GM18499 (cell line): ENCODE data around the gene HSPA1B.
A peak's percentile ranks its signal among the peaks of the same experiment; 100 is the strongest.
"Not testable (repeated sequence)": the region's sequence is repeated elsewhere in the genome, so short reads cannot be mapped to it uniquely, and the experiment has no call there.

Source experiments
- ATAC-seq: cut with Tn5 transposase; IDR thresholded peaks from one replicate; pipeline ENCODE4 v1.9.1; 2021; ENCODE audit warnings: moderate number of reproducible peaks; ENCODE audit not compliant: insufficient read depth, unreplicated experiment

The HSPA1B gene

GRCh38 chr6:31827286-31828079 is at the start of gene HSPA1B:
Gene HSPA1B, plus strand, starts transcription at chr6:31827738. Its CDS starts 213 bp downstream, at chr6:31827951.
- ATAC-seq = peak; percentile 46

DNA sequence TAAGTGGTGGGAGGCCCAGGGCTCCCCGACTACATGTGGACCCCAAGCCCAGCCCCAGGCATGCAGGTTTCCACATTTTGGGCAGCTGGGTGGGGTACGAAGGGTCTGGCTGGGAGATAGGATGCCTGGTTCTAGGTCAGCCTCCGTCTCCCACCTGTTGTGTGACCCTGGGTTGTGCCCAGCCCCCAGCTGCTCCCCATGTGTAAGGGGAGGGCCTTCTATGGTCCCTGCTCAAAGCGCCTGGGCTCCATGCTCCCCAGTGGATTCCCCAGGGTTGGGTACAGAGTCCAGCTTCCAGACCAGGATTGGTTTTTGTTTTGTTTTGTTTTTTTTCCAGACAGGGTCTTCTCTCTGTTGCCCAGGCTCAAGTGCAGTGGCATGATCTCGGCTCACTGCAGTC is 49.3 kb upstream of the HSPA1B start:
- no peak for ATAC-seq

DNA sequence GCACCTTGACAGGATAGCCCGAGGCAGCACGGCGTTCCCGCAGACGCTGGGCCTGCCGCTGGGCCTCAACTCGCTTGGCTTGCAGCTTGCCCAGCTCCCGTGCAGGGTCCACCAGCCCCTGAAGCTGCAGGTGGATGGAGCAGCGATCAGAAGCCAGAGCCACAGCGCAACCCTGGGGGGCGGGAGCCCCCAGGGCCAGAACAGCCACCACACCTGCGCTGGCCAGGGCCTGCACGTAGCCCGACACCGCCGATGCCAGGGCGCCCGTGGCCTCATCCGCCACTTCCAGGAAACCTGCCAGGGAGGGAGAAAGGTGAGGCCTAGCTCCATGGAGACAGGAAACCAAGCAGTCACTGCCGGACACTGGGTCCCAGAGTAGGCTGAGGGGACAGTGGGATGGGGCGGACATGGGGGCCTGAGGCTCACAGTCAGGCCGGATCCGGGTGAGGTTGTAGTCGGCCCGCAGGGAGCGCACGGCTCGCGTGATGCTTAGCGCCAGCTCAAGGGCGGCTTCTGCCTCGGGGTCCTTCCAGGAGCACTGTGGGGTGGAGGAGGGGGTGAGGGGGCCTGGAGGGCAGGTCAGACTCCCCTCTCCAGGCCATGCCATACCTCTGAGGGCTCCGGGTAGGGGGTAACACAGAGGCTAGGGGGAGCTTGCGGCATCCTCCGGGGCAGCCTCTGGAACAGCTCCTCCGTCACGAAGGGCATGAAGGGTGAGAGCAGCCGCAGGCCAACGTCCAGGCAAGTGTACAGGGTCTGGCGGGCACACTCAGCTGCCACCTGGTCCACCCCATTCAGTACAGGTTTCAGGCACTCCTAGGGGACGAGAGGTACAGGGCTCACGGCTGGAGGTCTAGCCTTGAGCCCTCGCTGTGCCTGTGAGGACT is 48.3 kb upstream of the HSPA1B start:
- no peak for ATAC-seq

GRCh38 chr6:31779908-31780307 is 47.6 kb upstream of the HSPA1B start:
- no peak for ATAC-seq

GRCh38 chr6:31780507-31781243 is 46.9 kb upstream of the HSPA1B start:
- no peak for ATAC-seq

- ATAC-seq = no peak
These were observed 46.1 kb upstream of the HSPA1B start for GRCh38 chr6:31781244-31782125.

DNA sequence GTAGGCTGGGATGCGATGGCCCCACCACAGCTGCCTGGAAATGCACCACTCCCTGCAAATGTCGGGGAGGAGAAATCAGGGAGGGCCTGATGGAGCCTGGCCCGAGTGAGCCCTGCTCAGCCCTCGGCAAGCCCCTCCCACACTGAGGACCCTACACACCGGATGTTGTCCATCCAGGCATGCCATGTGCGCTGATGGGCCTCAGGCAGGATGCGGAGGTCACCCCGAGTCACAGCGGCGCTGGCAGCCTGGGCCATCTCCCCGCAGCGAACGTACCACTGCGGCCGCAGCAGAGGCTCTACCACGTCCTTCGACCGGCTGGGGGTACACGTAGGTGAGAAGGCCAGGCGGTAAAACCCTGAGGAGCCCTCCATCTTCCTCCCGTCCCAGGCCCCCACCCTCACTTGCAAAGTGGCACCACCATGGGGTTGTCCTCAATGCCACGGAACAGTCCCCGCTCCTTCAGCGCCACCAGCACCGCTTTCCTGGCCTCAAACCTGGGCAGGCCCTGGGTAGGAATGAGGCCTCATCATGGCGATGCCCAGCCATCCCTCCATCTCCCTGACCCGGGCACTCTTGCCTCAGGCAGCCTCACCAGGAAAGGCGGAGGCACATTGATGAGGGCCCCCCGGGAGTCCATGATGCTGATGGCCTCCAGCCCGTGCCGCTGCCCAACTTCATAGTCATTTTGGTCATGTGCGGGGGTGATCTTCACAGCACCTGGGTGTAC is 45.2 kb upstream of the HSPA1B start:
- ATAC-seq = no peak

GRCh38 chr6:31784098-31784925 is 43.2 kb upstream of the HSPA1B start:
- no peak for ATAC-seq

GRCh38 chr6:31785475-31785874 is 42.1 kb upstream of the HSPA1B start:
- no peak for ATAC-seq

DNA sequence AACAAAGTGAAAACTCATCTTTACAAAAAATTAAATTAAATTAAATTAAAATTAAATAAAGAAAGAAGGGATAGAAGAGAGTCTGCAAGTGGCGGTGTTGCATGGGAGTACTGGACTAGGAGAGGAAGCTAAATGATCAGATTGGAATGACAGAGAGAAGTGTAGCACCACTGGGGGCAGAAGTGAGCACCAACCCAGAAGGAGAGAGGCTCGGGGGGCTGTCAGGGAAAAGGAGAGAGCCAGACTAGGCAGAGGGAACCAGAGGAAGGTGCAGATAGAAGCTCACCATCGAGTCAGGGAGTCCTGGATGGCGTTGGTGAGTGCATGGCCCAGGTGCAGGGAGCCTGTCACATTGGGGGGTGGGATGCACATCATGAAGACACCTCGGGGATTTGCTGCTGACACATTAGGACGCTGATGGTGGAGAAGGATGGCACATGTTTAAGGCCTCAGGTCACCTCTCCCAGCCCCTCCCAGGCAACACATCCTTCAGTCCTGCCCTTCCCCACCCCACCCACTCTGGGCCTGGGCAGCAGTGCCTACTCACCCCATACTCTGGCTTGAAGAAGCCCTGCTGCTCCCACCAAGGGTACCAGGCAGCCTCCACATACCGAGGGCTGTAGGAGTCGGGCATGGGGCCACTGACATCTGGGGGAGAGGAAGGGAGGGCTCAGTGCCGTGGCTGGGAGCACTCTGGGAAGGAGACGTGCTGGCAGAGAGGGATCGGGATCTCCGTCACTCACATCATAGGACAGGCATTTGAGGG is 36.0 kb upstream of the HSPA1B start:
- ATAC-seq = no peak

DNA sequence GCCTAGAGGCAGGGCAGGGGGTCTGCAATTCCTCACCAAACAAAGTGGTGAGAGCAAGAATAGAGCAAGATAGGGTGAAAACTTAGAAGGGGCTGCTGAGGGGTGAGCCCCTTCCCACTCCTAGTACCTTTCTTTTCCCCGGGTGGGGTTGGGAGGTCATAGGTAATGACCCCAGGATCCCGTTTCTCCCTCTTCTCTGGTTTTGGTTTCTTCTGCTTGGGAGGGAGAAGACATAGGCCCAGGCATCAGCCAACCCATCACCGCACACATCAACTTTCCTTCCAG is 35.5 kb upstream of the HSPA1B start:
- no peak for ATAC-seq

DNA sequence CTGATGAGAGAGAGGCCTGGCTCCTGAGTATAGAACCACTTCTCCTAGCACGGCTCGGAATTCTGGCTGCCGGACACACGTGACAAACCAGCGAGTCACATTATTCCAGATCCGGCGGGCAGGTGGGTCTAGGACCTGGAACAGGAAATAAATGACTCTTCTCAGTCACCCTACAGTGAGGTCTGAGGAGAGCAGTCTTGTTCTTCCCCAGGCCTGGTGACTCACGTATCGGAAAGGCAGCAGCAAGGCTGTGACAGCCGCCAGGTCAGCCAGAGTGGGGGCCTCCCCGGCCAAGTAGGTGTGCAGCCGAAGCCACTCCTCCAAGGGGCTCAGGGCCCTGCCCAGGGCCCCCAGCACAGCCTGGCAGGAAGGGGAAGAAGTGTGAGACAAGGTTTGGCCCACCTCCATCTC is 34.8 kb upstream of the HSPA1B start:
- no peak for ATAC-seq

DNA sequence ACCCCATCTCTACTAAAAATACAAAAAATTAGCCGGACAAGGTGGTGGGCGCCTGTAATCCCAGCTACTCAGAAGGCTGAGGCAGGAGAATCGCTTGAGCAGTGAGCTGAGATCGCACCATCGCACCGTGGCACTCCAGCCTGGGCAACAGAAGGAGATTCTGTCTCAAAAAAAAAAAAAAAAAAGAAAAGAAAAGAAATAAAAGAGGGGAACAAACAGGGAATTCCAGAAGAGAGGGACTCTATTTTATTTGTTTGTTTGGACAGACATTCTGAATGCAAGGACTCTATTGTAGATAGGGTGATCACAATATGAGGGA is 33.7 kb upstream of the HSPA1B start:
- not testable (repeated sequence) for ATAC-seq

DNA sequence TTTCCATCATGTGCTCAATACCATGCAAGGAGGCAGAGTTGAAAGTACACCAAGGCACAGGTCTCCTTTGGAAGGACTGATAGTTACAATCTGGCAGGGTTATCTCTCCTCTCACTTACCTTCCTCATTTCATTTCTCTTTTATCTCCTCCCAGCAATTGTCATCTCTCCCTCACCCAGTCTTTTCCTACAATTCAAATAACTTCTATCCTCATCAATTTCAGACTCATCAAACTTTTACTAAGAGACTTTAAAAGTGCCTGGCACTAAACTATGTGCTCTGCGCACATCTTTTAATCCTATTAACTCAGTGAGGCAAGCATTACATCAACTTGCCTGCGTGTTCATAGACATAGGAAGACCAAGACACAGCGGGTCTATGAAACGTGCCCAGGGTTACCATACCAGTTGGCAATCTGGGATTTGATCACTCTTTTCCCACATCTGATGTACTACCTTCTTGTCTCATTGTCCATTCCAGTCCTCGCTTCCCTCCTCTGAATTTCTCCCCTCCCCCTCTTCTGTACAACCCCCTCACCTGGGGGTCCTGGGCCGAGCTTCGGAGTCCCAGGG is 33.2 kb upstream of the HSPA1B start:
- ATAC-seq = no peak

- no peak for ATAC-seq
These were observed 32.5 kb upstream of the HSPA1B start for GRCh38 chr6:31794866-31795615.

DNA sequence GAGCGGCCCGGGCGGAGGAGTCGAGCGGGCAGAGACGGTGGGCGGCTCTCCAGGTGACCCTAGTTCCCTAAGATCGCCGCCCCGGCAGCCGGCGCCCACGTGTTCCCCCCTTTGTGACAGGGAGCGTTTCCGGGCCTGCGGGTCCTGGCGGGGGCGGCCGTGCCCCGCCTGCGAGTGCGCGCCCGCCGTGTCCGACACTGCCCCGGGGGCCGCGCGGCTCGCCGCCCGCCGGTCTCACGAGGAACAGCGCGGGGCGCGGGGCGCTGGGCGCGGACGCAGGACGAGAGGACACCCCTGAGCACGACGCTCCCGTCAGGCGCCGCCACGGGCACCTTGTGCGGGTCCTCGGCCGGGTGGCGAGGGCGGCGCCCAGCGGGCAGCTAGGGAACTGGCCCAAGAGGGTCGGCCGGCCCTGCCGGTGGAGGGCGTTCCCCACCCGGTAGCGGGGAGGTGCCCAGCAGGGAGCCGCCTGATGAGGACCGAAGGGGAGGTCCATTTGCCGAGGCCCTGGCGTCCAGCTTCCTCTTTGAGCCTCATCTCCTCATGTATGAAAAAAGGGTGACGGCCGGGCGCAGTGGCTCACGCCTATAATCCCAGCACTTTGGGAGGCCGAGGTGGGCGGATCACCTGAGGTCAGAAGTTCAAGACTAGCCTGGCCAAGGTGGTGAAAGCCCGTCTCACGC is 31.8 kb upstream of the HSPA1B start, which contains the start of gene VARS1:
VARS1 (minus strand) TSS at position 137 of the 683 bp plus-strand sequence. CDS start 535 bp downstream, outside the sequence.
- ATAC-seq = no peak
